HCT116 (cell line): ENCODE results near the gene SHISA7.

Experiments used
- CEBPB ChIP-seq: IDR thresholded peaks from 2 replicates; pipeline ENCODE4 v1.6.1; 2012; ENCODE audit warnings: low read depth
- EZH2 ChIP-seq: fragments of 200-600 bp; sonication (generic); IDR thresholded peaks from 2 replicates; pipeline ENCODE4 v1.6.1; 2017; ENCODE audit warnings: antibody characterized with exemption, mixed run types
- EZH2phosphoT487 ChIP-seq: fragments of 200-600 bp; IDR thresholded peaks from 2 replicates; pipeline ENCODE4 v1.6.1; 2018; ENCODE audit warnings: antibody characterized with exemption, borderline replicate concordance
- POLR2A ChIP-seq: IDR thresholded peaks from 2 replicates; pipeline ENCODE4 v1.7.0; 2011; ENCODE audit warnings: borderline replicate concordance; ENCODE audit not compliant: insufficient read depth, insufficient read length; ENCODE audit errors: extremely low read depth
- POLR2AphosphoS5 ChIP-seq: IDR thresholded peaks from 2 replicates; pipeline ENCODE4 v1.6.1; 2011; ENCODE audit warnings: mild to moderate bottlenecking, low read depth, low read length, moderate library complexity
- RAD21 ChIP-seq: IDR thresholded peaks from 2 replicates; pipeline ENCODE4 v1.6.1; 2012; ENCODE audit warnings: low read depth, mild to moderate bottlenecking
- TCF7L2 ChIP-seq: IDR thresholded peaks from 2 replicates; pipeline ENCODE4 v1.7.0; 2011; ENCODE audit warnings: borderline replicate concordance, inconsistent platforms; ENCODE audit not compliant: insufficient read depth, insufficient read length; ENCODE audit errors: extremely low read depth
- ZNF274 ChIP-seq: fragments of 200-500 bp; sonication (Bioruptor generic); IDR thresholded peaks from 2 replicates; pipeline ENCODE4 v1.6.1; 2014; ENCODE audit warnings: mild to moderate bottlenecking, low read depth, low read length, inconsistent platforms
- TF ChIP-seq, protein P1 (sequence below), 3 experiments: fragments of 200-600 bp in 1 of 3; sonication (generic) in 1 of 3; IDR thresholded peaks in 2 of 3; conservative IDR thresholded peaks in 1 of 3; 2 replicates each; pipeline ENCODE4 v1.5.1; 2012 to 2017; ENCODE audit warnings: low read depth in 2 of 3, low read length in 2 of 3, antibody characterized with exemption in 1 of 3, borderline replicate concordance in 1 of 3, control low read depth in 1 of 3, mild to moderate bottlenecking in 1 of 3, mixed read lengths in 1 of 3, mixed run types in 1 of 3, moderate library complexity in 1 of 3; ENCODE audit not compliant: insufficient read depth in 1 of 3
- TF ChIP-seq, protein P2 (sequence below): IDR thresholded peaks from 2 replicates; pipeline ENCODE4 v1.6.1; 2012
- TF ChIP-seq, protein P3 (sequence below): IDR thresholded peaks from 2 replicates; pipeline ENCODE4 v1.6.1; 2012; ENCODE audit warnings: low read depth
- TF ChIP-seq, protein P4 (sequence below): IDR thresholded peaks from 2 replicates; pipeline ENCODE4 v1.6.1; 2011; ENCODE audit warnings: mild to moderate bottlenecking, low read length, moderate library complexity; ENCODE audit not compliant: insufficient replicate concordance; ENCODE audit errors: extremely low read depth
- TF ChIP-seq, protein P5 (sequence below): IDR thresholded peaks from 2 replicates; pipeline ENCODE4 v1.6.1; 2012

DNA sequence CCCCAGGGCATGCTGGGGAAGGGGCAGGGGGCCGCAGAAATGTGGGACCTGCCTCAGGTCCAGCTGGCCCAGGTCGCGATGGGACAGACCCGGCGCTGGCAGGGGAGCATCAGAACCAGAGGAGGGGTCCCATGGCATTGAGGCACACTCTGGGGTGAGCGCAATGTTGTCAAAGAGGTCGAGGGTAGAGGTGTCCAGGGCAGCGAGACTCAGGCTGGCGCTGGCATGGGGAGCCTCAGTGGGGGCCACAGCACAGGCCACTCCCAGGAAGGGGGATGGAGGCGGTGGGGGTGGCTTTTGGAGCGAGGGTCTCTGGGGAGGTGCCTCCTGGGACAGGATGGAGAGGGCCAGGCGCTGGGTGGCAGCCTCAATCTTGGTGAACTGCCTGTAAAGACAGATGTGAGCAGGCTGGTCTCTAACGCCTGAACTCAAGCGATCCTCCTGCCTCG lies 20.5 kb upstream of the SHISA7 start:
- TF ChIP-seq, protein P1, sequence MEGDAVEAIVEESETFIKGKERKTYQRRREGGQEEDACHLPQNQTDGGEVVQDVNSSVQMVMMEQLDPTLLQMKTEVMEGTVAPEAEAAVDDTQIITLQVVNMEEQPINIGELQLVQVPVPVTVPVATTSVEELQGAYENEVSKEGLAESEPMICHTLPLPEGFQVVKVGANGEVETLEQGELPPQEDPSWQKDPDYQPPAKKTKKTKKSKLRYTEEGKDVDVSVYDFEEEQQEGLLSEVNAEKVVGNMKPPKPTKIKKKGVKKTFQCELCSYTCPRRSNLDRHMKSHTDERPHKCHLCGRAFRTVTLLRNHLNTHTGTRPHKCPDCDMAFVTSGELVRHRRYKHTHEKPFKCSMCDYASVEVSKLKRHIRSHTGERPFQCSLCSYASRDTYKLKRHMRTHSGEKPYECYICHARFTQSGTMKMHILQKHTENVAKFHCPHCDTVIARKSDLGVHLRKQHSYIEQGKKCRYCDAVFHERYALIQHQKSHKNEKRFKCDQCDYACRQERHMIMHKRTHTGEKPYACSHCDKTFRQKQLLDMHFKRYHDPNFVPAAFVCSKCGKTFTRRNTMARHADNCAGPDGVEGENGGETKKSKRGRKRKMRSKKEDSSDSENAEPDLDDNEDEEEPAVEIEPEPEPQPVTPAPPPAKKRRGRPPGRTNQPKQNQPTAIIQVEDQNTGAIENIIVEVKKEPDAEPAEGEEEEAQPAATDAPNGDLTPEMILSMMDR (IDR thresholded peaks at IDR 0.05 in 2 of 3, conservative IDR thresholded peaks at IDR 0.05 in 1 of 3; ENCODE audit: borderline replicate concordance in 1 of 3, insufficient read depth in 1 of 3, low read depth in 2 of 3, low read length in 2 of 3) = no peak
- no peak for TF ChIP-seq POLR2AphosphoS5
- TF ChIP-seq, protein P2, sequence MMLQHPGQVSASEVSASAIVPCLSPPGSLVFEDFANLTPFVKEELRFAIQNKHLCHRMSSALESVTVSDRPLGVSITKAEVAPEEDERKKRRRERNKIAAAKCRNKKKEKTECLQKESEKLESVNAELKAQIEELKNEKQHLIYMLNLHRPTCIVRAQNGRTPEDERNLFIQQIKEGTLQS = no peak
- TF ChIP-seq, protein P3, sequence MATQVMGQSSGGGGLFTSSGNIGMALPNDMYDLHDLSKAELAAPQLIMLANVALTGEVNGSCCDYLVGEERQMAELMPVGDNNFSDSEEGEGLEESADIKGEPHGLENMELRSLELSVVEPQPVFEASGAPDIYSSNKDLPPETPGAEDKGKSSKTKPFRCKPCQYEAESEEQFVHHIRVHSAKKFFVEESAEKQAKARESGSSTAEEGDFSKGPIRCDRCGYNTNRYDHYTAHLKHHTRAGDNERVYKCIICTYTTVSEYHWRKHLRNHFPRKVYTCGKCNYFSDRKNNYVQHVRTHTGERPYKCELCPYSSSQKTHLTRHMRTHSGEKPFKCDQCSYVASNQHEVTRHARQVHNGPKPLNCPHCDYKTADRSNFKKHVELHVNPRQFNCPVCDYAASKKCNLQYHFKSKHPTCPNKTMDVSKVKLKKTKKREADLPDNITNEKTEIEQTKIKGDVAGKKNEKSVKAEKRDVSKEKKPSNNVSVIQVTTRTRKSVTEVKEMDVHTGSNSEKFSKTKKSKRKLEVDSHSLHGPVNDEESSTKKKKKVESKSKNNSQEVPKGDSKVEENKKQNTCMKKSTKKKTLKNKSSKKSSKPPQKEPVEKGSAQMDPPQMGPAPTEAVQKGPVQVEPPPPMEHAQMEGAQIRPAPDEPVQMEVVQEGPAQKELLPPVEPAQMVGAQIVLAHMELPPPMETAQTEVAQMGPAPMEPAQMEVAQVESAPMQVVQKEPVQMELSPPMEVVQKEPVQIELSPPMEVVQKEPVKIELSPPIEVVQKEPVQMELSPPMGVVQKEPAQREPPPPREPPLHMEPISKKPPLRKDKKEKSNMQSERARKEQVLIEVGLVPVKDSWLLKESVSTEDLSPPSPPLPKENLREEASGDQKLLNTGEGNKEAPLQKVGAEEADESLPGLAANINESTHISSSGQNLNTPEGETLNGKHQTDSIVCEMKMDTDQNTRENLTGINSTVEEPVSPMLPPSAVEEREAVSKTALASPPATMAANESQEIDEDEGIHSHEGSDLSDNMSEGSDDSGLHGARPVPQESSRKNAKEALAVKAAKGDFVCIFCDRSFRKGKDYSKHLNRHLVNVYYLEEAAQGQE = no peak
- TF ChIP-seq EZH2phosphoT487 = no peak
- no peak for TF ChIP-seq EZH2
- TF ChIP-seq, protein P4, sequence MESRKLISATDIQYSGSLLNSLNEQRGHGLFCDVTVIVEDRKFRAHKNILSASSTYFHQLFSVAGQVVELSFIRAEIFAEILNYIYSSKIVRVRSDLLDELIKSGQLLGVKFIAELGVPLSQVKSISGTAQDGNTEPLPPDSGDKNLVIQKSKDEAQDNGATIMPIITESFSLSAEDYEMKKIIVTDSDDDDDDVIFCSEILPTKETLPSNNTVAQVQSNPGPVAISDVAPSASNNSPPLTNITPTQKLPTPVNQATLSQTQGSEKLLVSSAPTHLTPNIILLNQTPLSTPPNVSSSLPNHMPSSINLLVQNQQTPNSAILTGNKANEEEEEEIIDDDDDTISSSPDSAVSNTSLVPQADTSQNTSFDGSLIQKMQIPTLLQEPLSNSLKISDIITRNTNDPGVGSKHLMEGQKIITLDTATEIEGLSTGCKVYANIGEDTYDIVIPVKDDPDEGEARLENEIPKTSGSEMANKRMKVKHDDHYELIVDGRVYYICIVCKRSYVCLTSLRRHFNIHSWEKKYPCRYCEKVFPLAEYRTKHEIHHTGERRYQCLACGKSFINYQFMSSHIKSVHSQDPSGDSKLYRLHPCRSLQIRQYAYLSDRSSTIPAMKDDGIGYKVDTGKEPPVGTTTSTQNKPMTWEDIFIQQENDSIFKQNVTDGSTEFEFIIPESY = no peak
- no peak for TF ChIP-seq ZNF274
- TF ChIP-seq TCF7L2 = no peak
- TF ChIP-seq, protein P5, sequence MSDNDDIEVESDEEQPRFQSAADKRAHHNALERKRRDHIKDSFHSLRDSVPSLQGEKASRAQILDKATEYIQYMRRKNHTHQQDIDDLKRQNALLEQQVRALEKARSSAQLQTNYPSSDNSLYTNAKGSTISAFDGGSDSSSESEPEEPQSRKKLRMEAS = no peak
- no peak for TF ChIP-seq RAD21
- TF ChIP-seq POLR2A = no peak
- no peak for TF ChIP-seq CEBPB
